Vagina (tissue), 2 donors: Measurements from ENCODE around the gene IGSF10. TPM values are rescaled to one million over a fixed set of nuclear protein-coding genes. Genes with fewer than 3 reads are reported as not detected.

ENCODE experiments used
- DNase-seq, 2 donors: peaks; one replicate each; pipeline ENCODE4 v3.0.0-alpha.2; 2017; ENCODE audit errors: extremely low spot score in 2 of 2
- H3K27ac ChIP-seq: fragments of 200-600 bp; sonication (generic); one replicate; pipeline ENCODE4 v1.5.1; 2019
- H3K27me3 ChIP-seq: fragments of 200-600 bp; sonication (generic); one replicate; pipeline ENCODE4 v1.5.1; 2019
- H3K36me3 ChIP-seq, 2 donors: fragments of 200-600 bp; sonication (generic); one replicate each; pipeline ENCODE4 v1.5.1; 2017 to 2019
- H3K4me1 ChIP-seq: fragments of 200-600 bp; sonication (generic); one replicate; pipeline ENCODE4 v1.5.1; 2019
- H3K4me3 ChIP-seq, 2 donors: fragments of 200-600 bp; sonication (generic); 1 replicate in 1 of 2; 2 replicates in 1 of 2; pipeline ENCODE4 v1.5.1; 2016 to 2019
- H3K9me3 ChIP-seq: fragments of 200-600 bp; sonication (generic); one replicate; pipeline ENCODE4 v1.5.1; 2019
- CTCF ChIP-seq, 3 experiments: fragments of 450-650 bp in 2 of 3; fragments of 200-600 bp in 1 of 3; sonication (generic) in 1 of 3; IDR thresholded peaks; one replicate each; pipeline ENCODE4 v1.5.1; 2017 to 2019; ENCODE audit warnings: antibody characterized with exemption in 3 of 3, mild to moderate bottlenecking in 2 of 3, moderate library complexity in 2 of 3
- POLR2A ChIP-seq, 2 donors: fragments of 450-650 bp; IDR thresholded peaks; one replicate each; pipeline ENCODE4 v1.6.1; 2017; ENCODE audit warnings: antibody characterized with exemption in 2 of 2, mild to moderate bottlenecking in 2 of 2, moderate library complexity in 2 of 2
- POLR2AphosphoS5 ChIP-seq, 2 donors: sonication (generic); formaldehyde crosslinking; IDR thresholded peaks; one replicate each; pipeline ENCODE4 v1.9.0; 2017; ENCODE audit warnings: antibody characterized with exemption in 2 of 2, mild to moderate bottlenecking in 2 of 2, low read depth in 1 of 2; ENCODE audit not compliant: insufficient read depth in 1 of 2
- intact Hi-C: fragments of 100-400 bp; cut with DNase I; formaldehyde crosslinking; loops from one replicate; pipeline ENCODE4 v1.15.1; 2023
- total RNA-seq: library from RNA; depleted of rRNA; stranded (reverse); fragments of >200 nt; gene quantifications from one replicate; pipeline ENCODE4 v1.2.3, GENCODE V29; 2016

IGSF10 gene
- total RNA-seq, 1 donor from 2014 or later: 0.49 TPM

GRCh38 chr3:151430821-151431484 is 29.9 kb downstream of the IGSF10 start:
- TF ChIP-seq POLR2A (IDR thresholded peaks at IDR 0.05) (no peak), POLR2AphosphoS5 (IDR thresholded peaks at IDR 0.05; ENCODE audit: insufficient read depth in 1 of 2, low read depth in 1 of 2) (no peak), CTCF (IDR thresholded peaks at IDR 0.05) (no peak)
- Histone ChIP-seq H3K27me3 (no peaks in the 10 kb centered on the region), H3K4me1 (peaks cover 5% of the 10 kb centered on the region), H3K27ac (no peak overlapping the region), H3K9me3 (no peaks in the 10 kb centered on the region), H3K36me3 (no peaks in the 10 kb centered on the region), H3K4me3 (no peak overlapping the region)
- no peak for DNase-seq
- intact Hi-C loops: no loop called here

- no peak for DNase-seq
- H3K4me3 ChIP-seq: no peak overlapping the region
- no peak for TF ChIP-seq CTCF (IDR thresholded peaks at IDR 0.05)
- TF ChIP-seq POLR2A (IDR thresholded peaks at IDR 0.05): no peak
- TF ChIP-seq POLR2AphosphoS5 (IDR thresholded peaks at IDR 0.05; ENCODE audit: insufficient read depth in 1 of 2, low read depth in 1 of 2): no peak
- no peaks in the 10 kb centered on the region for H3K9me3 ChIP-seq
- no peaks in the 10 kb centered on the region for H3K4me1 ChIP-seq
- no peaks in the 10 kb centered on the region for H3K27me3 ChIP-seq
- no peak overlapping the region for H3K27ac ChIP-seq
- intact Hi-C loops: no loop called here
- no peaks in the 10 kb centered on the region for H3K36me3 ChIP-seq
Observed at GRCh38 chr3:151428386-151428785, 32.5 kb downstream of the IGSF10 start.

- Histone ChIP-seq H3K9me3 (no peaks in the 10 kb centered on the region), H3K4me1 (no peaks in the 10 kb centered on the region), H3K4me3 (no peak overlapping the region), H3K36me3 (no peaks in the 10 kb centered on the region), H3K27me3 (no peaks in the 10 kb centered on the region), H3K27ac (no peak overlapping the region)
- intact Hi-C loops: no loop called here
- no peak for DNase-seq
- TF ChIP-seq POLR2A (IDR thresholded peaks at IDR 0.05) (no peak), POLR2AphosphoS5 (IDR thresholded peaks at IDR 0.05; ENCODE audit: insufficient read depth in 1 of 2, low read depth in 1 of 2) (no peak), CTCF (IDR thresholded peaks at IDR 0.05) (no peak)
Observed at GRCh38 chr3:151426341-151426657, 34.6 kb downstream of the IGSF10 start.

DNA sequence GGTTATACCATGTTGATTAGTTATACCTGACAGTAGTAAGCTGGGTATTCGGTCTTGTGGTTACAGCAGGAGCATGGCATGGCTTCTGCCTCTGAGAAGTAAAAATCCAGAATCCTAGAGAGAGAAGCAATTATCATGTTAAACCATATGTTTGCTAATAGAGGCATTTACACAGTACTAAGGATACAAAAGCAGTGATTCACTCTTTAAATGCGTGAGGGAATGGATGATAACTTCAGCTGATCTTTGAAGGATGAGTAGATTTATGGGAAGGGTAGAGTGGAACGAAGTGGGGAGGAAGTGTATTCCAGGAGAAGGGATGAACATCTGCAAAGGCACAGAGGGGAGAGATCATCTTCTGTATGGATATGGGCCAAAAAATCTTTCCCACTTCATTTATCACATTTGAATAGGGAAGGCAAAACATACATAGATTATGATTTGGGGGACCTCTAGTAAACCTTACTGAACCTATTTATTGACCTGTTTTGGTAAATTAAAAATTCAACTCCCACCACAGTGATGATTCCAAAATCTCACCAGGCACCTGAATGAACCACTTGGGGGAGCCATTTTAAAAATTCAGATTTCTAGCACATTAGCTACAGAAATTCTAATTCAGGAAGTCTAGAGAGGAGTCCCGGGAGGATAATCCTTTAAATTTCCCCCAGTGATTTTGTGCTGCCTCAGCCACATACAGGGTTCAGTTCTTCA is 35.1 kb downstream of the IGSF10 start:
- no peak for TF ChIP-seq POLR2AphosphoS5 (IDR thresholded peaks at IDR 0.05; ENCODE audit: insufficient read depth in 1 of 2, low read depth in 1 of 2)
- no peak for TF ChIP-seq CTCF (IDR thresholded peaks at IDR 0.05)
- TF ChIP-seq POLR2A (IDR thresholded peaks at IDR 0.05): no peak
- Histone ChIP-seq H3K9me3 (no peaks in the 10 kb centered on the region), H3K27ac (no peak overlapping the region), H3K36me3 (no peaks in the 10 kb centered on the region), H3K4me1 (no peaks in the 10 kb centered on the region), H3K4me3 (no peak overlapping the region), H3K27me3 (no peaks in the 10 kb centered on the region)
- DNase-seq: no peak
- intact Hi-C loops: no loop called here

- Histone ChIP-seq H3K4me3 (no peak overlapping the region), H3K36me3 (no peaks in the 10 kb centered on the region), H3K27me3 (no peaks in the 10 kb centered on the region), H3K9me3 (no peaks in the 10 kb centered on the region), H3K4me1 (no peaks in the 10 kb centered on the region), H3K27ac (no peak overlapping the region)
- TF ChIP-seq POLR2A (IDR thresholded peaks at IDR 0.05) (no peak), POLR2AphosphoS5 (IDR thresholded peaks at IDR 0.05; ENCODE audit: insufficient read depth in 1 of 2, low read depth in 1 of 2) (no peak), CTCF (IDR thresholded peaks at IDR 0.05) (no peak)
- no peak for DNase-seq
- intact Hi-C loops: no loop called here
Observed at GRCh38 chr3:151423091-151423490, 37.8 kb downstream of the IGSF10 start.
